ENCODE measurements around the gene PPP6R2. TPM values are rescaled to one million over a fixed set of nuclear protein-coding genes. Genes with fewer than 3 reads are reported as not detected.

The PPP6R2 gene
- total RNA-seq, 1 experiment from 2014 or later, result 47.8 TPM

DNA sequence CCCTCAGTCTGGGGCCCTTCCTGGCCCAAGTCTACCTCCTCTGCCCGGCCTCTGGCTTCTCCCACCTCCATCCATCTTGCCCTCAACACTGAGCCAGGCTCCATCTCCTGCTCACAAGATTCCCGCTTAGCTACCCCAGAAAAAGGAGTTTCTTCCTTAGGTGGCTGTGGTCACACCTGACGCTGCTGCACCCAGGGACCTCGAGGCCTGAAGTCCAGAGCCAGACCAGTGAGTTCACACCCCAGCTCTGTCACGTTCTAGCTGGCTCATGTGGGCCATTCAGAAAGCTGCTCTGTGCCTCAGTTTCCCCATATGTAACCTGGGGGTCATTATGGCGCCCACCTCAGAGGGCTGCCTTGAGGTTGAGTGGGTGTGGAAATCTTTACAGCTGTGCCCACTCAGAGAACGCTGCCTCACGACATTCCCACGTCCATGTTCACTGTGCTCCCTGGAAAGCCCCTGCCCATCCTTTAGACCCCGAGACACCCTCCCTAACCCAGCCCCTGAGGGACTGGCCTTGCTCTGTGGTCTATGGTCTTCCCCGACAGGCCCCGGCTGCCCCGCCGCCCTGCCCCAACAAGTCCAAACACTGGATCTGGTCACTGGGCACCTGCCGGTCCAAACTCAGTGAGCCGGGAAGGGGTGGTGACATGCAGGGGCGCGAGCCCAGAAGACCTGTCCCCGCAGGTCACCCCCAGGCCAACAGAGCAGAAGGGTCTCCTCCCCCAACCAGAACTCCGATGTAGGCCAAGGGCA, 45.4 kb upstream of the PPP6R2 start:
- ATAC-seq (no peak), DNase-seq (ENCODE audit: low spot score) (no peak)
- no peaks in the 10 kb centered on the region for H3K27me3 Mint-ChIP-seq (ENCODE audit: low read depth)
- TF ChIP-seq, protein P1, sequence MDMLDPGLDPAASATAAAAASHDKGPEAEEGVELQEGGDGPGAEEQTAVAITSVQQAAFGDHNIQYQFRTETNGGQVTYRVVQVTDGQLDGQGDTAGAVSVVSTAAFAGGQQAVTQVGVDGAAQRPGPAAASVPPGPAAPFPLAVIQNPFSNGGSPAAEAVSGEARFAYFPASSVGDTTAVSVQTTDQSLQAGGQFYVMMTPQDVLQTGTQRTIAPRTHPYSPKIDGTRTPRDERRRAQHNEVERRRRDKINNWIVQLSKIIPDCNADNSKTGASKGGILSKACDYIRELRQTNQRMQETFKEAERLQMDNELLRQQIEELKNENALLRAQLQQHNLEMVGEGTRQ (CRISPR knock-in tag; IDR thresholded peaks at IDR 0.05), result no peak
- TF ChIP-seq HMGA2 (CRISPR knock-in tag; IDR thresholded peaks at IDR 0.05) (no peak), ZNF263 (CRISPR knock-in tag; IDR thresholded peaks at IDR 0.05; ENCODE audit: low read depth) (no peak), IRF1 (CRISPR knock-in tag; IDR thresholded peaks at IDR 0.05) (no peak), JUN (CRISPR knock-in tag; IDR thresholded peaks at IDR 0.05) (no peak), NR2C2 (CRISPR knock-in tag; IDR thresholded peaks at IDR 0.05) (no peak), MAX (CRISPR knock-in tag; IDR thresholded peaks at IDR 0.05) (no peak), TP53 (CRISPR knock-in tag; IDR thresholded peaks at IDR 0.05) (no peak), TCF7 (CRISPR knock-in tag; IDR thresholded peaks at IDR 0.05; ENCODE audit: low read depth) (no peak), EMX1 (CRISPR knock-in tag; IDR thresholded peaks at IDR 0.05) (no peak), TEAD4 (CRISPR knock-in tag; IDR thresholded peaks at IDR 0.05) (no peak), ELF4 (CRISPR knock-in tag; IDR thresholded peaks at IDR 0.05; ENCODE audit: low read depth) (no peak)
- TF ChIP-seq, protein P2, sequence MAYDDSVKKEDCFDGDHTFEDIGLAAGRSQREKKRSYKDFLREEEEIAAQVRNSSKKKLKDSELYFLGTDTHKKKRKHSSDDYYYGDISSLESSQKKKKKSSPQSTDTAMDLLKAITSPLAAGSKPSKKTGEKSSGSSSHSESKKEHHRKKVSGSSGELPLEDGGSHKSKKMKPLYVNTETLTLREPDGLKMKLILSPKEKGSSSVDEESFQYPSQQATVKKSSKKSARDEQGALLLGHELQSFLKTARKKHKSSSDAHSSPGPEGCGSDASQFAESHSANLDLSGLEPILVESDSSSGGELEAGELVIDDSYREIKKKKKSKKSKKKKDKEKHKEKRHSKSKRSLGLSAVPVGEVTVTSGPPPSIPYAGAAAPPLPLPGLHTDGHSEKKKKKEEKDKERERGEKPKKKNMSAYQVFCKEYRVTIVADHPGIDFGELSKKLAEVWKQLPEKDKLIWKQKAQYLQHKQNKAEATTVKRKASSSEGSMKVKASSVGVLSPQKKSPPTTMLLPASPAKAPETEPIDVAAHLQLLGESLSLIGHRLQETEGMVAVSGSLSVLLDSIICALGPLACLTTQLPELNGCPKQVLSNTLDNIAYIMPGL (CRISPR knock-in tag; IDR thresholded peaks at IDR 0.05), result no peak
- TF ChIP-seq, protein P3, sequence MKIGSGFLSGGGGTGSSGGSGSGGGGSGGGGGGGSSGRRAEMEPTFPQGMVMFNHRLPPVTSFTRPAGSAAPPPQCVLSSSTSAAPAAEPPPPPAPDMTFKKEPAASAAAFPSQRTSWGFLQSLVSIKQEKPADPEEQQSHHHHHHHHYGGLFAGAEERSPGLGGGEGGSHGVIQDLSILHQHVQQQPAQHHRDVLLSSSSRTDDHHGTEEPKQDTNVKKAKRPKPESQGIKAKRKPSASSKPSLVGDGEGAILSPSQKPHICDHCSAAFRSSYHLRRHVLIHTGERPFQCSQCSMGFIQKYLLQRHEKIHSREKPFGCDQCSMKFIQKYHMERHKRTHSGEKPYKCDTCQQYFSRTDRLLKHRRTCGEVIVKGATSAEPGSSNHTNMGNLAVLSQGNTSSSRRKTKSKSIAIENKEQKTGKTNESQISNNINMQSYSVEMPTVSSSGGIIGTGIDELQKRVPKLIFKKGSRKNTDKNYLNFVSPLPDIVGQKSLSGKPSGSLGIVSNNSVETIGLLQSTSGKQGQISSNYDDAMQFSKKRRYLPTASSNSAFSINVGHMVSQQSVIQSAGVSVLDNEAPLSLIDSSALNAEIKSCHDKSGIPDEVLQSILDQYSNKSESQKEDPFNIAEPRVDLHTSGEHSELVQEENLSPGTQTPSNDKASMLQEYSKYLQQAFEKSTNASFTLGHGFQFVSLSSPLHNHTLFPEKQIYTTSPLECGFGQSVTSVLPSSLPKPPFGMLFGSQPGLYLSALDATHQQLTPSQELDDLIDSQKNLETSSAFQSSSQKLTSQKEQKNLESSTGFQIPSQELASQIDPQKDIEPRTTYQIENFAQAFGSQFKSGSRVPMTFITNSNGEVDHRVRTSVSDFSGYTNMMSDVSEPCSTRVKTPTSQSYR (CRISPR knock-in tag; IDR thresholded peaks at IDR 0.05), result no peak
- TF ChIP-seq, protein P4, sequence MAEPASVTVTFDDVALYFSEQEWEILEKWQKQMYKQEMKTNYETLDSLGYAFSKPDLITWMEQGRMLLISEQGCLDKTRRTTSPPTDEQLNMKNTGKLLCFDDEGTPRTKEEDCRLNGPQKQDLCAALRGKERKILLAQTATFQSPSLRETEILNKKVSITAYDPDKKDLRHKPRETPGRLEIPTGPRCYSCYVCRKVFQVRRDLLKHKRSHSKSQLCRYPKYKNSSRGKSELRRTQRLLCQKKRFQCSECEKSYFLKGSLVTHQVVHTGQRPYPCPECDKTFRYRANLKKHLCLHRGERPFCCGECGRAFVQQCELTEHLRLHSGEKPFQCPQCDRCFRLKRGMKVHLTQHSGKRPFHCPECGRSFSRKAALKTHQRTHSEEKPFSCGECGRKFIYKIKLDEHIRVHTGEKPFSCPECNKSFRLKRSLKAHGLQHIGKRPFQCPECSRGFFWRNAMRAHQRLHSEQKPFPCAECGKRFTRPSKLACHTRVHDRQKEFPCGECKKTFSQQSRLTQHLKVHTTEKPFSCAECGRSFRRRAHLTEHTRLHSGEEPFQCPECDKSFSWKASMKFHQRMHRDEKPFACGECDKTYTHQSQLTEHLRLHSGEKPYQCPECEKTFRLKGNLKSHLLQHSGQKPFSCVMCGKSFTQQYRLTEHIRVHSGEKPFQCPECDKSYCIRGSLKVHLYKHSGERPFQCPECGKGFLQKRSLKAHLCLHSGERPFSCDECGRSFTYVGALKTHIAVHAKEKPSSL (CRISPR knock-in tag; conservative IDR thresholded peaks at IDR 0.05), result no peak
- TF ChIP-seq, protein P5, sequence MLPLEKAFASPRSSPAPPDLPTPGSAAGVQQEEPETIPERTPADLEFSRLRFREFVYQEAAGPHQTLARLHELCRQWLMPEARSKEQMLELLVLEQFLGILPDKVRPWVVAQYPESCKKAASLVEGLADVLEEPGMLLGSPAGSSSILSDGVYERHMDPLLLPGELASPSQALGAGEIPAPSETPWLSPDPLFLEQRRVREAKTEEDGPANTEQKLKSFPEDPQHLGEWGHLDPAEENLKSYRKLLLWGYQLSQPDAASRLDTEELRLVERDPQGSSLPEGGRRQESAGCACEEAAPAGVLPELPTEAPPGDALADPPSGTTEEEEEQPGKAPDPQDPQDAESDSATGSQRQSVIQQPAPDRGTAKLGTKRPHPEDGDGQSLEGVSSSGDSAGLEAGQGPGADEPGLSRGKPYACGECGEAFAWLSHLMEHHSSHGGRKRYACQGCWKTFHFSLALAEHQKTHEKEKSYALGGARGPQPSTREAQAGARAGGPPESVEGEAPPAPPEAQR (CRISPR knock-in tag; IDR thresholded peaks at IDR 0.05), result no peak
- H3K4me3 Mint-ChIP-seq, result no peak overlapping the region
- H3K27ac Mint-ChIP-seq, result peak overlapping the region; percentile 78
- ChIA-PET CTCF (interaction anchor here (1.6 kb wide), 1 partner anchor 30 kb away, joined by 5 read pairs; no protein-coding TSS in a partner anchor), POLR2A (no interaction called here)
- H3K4me1 Mint-ChIP-seq, result peaks cover 29% of the 10 kb centered on the region
- H3K9me3 Mint-ChIP-seq, result no peaks in the 10 kb centered on the region
- no peaks in the 10 kb centered on the region for H3K36me3 Mint-ChIP-seq
